ENCODE measurements around the gene TBC1D10B.

TBC1D10B gene

GRCh38 chr16:30372038-30372712, 1.9 kb upstream of the TBC1D10B start:
- no peak for DNase-seq

- no peak for DNase-seq
Measured at GRCh38 chr16:30371248-30371816, 1.0 kb upstream of the TBC1D10B start.

DNA sequence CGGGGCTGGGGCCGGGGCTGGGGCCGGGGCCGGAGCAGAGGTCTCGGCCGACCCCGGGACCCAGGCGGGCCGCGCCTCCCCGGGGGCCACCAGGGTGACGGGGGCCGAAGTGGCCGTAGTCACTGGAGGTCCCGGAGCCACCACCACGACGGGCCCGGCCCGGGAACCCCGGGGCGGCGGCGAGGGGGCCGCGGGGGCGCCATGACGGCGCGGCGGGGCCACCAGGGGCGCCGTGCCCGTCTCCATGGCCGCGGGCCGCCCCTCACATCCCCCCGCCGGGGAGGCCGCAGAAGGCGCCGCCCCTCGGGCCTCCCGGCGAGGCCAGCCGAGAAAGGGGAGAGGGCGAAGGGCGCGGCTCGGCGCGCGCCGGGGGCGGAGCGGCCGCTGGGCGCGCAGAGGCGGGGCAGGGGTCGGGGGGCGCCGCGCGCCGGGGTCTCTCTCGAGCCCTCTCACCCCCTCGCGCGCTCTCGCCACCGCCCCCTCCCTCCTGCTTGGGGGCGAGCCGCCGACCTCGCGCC, 297 bp downstream of the TBC1D10B start:
- DNase-seq, result no peak

- DNase-seq, result no peak
Measured at GRCh38 chr16:30369091-30369937, 980 bp downstream of the TBC1D10B start.

- DNase-seq, result no peak
Measured at GRCh38 chr16:30368792-30369090, 1.6 kb downstream of the TBC1D10B start.

DNA sequence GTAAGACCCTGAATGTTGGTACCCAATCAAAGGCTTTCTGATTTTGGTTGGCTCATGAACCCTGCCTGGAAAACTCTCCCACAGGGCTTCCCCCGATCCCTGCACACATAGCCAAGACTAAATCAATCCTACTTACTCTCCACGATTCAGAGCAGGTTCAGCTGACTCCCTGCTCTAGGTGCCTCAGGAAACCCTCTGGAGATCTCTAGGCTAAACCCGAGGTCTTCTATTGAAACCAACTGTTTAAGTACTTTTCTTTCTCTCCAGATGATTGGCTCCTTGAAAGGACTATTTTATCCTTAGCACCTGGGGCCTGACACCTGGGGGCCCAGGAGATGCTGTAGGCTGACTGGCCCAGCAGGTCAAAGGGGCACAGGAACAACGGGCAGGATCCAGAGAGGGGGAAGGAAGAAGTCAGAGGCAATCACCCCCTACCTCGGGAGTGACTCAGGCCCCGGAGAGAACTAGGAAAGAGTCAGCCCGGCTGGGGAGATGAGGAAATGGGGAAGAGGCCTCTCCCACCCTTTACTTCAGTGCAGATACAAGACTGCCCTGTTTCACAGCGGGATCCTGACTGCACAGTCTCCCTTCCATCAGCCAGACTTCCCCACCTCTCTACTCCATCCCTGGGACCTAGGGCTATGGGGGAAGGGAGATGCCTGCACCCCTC, 2.0 kb downstream of the TBC1D10B start:
- no peak for DNase-seq

GRCh38 chr16:30367349-30368009, 2.8 kb downstream of the TBC1D10B start:
- no peak for DNase-seq

DNA sequence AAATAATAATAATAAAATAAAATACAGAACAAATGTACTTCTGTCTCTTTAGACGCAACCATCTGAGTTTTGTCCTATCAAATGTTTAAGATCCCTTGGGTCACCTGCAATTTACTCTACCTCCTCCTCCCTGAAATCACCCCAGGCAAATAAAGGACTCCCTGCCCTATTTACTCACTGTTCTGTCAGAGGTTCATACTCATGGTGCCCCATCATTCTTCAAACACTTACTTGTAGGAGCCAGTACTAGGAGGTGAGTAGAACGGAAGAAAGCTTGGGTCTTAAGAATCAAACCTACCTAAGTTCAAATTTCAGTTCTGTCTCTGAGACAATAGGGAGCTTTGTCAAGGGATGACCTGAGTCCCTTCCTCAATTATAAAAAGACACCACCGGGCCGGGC, 3.8 kb downstream of the TBC1D10B start:
- DNase-seq, result no peak

DNA sequence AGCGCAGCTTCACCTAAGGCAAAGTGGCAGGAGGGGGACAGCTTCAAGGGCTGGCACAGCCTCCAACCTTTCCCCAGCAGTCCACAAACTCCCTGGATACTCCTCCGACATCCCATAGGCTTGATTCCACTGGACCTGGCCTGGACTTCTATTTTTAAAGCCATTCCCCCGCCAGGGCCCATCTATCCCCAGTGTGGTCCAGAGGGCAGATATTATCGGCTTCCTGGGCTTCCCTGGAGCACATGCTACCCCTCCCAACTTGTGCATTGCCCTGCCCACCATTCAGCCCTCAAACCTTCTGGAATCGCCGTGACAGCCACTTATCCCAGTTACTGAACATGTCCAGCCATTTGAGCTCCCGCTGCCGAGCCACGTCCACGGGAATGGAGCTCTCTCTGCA, 5.1 kb downstream of the TBC1D10B start:
- no peak for DNase-seq

GRCh38 chr16:30361180-30361579, 9.1 kb downstream of the TBC1D10B start:
- no peak for DNase-seq

DNA sequence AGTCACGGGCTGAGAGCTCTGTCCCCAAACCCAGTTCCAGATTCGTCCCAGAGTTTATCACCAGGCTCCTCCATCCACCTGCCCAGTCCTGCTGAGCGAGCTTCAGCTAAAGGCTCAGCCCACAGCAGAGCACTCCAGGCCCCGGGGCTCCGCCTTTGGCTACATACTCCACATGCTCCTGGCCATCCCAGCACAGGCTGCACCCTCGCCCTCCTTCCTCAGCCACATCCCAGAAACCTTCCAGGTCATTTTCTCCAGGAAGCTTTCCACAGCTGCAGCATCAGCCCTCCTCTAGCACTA, 10.5 kb downstream of the TBC1D10B start:
- no peak for DNase-seq

DNA sequence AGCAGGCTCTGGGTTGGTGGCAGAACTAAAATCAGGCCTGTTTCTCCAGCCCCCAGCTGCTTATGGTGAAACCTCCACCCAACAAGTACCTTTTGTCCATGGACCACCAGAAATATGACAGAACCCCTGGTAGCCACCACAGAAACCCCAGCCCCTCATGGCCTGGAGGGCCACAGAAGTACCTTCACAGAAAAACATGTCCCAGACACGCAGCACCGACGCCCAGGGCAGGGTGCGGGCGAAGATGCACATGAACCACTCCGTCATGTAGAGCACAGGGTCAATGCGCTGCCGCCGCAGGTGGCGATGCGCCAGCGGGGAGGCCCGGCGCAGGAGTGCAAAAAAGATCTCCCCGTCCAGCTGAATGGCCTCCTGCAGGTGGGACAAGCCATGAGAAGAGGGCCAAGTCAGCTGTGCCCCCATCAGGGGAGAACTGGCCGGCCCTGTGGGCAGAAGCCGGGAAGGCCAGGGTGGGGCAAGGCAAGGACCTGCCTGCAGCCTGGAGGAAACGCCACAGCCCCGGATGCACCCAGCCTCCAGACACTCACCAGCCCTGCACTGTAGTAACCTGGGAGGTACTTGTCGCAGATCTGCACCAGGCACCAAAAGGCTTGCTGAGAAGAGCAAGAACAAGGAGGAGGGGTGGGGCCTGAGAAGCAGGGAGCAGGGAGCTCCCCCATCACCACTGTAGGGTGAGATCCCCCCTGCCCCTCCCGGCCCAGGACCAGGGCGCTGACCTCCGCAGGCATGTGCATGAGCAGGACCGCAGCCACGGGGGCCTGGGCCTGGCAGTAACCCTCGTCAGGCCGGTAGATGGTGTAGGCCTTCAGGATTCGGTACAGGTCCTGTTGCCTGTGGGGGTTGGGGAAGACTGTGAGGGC, 11.1 kb downstream of the TBC1D10B start:
- no peak for DNase-seq

- no peak for DNase-seq
Measured at GRCh38 chr16:30358577-30358936, 11.7 kb downstream of the TBC1D10B start.

DNA sequence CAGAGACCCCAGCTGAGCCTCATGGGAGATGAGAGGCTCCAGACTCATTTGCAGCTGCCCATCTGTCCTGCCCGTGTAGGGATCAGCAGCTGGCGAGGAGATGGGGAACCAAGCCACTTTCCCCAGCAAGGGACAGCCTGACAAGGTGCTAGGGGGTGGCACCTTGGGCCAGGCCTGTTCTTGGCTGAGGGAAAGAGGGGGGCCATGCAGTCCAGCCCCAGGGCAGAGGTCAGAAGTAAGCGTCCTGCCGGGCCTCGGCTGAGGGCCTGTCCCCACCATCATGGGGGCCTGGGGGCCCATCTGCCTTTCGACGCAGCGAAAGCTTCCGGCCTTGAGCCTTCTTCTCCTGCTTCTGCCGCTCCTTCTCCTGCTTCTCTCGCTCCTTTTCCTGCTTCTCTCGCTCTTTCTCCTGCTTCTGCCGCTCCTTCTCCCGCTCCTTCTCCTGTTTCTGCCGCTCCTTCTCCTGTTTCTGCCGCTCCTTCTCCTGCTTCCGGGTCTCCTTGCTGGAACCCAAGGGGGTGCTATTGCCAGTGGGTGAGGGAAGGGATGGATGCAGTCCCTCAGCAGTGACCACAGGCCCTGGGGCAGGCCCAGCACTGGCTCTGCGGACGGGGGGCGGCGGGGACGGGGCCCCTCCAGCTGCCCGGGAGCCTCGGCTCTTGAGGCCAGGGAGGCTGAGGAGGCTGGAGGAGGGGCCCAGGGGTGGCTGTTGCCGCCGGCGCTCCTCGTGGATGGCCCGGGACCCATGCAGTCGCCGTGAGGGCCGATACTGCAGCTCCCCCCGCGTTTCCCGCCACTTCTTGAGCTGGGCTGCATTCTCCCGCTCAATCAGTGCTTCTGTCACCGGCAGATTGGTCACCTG, 12.3 kb downstream of the TBC1D10B start:
- DNase-seq, result no peak

DNA sequence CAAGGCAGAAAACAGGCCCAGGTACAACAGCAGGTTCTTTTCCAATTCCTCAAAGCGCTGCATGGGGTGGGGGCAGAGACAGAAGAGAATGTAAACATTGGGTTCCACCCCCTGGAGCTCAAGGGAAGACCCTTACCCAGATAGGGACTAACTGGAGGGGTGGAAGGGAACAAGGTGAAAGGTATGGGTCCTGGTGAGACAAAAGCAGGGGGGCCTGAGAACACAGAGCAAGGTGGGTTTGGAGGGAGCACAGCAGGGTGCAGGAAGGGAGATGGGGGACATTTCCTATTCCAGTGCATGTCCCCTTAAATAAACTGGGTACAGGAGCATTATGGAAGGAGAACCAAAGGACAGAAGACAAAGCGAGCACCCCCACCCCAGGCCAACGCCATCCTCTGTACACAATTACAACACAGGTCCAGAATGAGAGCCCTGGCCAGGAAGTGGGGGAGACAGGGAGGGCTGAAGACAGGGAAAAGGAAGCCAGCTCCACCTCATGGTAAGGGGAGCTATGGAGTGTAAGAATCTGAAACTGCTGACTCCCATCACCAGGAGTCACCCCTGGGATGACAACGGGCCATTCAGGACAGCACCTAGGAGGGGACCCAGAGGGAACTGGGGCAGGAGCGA, 13.1 kb downstream of the TBC1D10B start:
- no peak for DNase-seq

DNA sequence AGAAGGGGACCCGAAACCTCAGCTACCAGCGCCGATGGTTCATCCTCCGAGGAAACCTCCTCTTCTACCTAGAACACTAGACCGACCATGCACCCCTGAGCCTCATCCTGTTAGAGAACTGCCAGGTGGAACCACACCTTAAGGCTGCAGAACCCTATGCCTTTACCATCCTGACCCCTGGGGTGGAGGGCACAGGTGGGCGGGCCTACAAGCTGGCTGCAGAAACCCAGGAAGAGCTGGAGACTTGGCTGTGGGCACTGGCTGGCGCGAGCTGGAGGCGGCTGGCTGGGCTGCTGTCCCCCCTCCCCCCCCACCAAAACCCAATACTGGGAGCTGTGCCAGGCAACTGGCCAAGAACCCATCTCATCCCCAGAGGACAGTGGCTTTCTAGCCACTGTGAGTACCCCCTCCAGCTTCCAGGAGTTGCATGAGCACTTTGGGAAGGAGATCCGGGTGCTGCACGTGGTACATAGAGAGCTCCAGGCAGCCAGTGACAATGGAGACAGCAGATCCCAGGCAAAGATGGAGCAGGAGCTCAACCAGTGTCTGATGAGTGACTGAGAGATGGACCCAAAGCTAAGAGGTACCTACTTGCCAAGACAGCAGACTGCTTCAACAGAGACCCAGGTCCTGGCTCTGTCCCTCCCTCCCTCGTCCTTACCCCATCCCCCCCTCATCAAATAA, 13.8 kb downstream of the TBC1D10B start:
- DNase-seq, result no peak

DNA sequence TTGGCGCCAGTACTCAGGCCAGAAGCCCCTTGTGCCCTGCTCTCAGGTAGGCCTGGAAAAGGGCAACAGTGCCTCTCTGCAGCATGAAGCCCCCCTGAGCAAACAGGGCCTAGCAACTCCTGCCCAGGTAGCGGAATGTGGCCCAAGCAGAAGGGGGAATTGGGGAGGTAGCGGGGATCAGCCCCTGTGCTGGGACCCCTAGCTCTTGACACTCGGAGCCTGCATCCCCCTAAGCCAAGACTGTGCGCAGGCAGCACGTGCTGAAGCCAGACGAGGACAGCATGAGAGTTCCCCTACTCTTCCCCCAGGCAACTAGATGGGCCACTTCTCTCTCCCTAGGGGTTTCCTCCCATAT, 14.4 kb downstream of the TBC1D10B start:
- DNase-seq, result no peak

- DNase-seq, result peak; percentile 72
Measured at GRCh38 chr16:30355144-30355953, 14.9 kb downstream of the TBC1D10B start, which contains the start of gene CD2BP2. Gene CD2BP2, minus strand, starts transcription at chr16:30355308. Its CDS starts 627 bp downstream, at chr16:30354681.

All from activated gamma-delta T cell (primary cell).